ENCODE data around the gene CUL4A. TPM values are rescaled to one million over a fixed set of nuclear protein-coding genes. Genes with fewer than 3 reads are reported as not detected.

The CUL4A gene
- total RNA-seq, 1 donor from 2014 or later = 81.3 TPM

DNA sequence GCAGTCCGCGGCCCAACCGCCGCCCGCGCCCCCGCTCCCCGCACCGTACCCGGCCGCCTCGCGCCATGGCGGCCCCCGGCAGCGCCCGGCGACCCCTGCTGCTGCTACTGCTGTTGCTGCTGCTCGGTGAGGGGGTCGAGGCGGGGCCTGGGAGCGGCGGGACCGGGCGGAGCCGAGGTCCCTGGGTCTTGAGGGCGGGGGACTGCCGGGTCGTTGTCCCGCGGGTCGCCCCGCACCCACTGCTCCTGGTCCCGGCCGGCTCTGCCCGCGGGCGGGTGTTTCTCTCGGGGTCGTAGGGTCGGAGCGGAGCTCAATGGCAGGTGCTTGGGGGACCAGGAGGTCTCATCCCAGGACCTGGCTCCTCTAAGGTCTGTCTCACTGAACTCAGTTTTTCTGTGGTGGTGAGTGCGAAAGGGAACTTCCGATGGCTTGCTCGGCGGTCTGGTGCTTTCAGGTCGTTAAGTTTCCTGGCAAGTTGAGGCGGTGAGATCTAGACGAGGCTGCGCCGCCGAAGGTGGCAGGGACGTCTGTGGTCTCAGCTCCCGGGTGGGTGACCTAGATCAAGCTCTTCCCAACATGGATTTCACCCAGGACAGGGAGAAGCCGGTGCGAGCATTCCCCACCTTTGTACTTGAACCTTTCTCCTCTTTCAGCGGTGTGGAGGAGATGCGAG lies 88.1 kb downstream of the CUL4A start:
- Mint-ChIP-seq H3K4me3 (ENCODE audit: unreplicated experiment) (peak overlapping the region; percentile 93), H3K27me3 (ENCODE audit: low read depth, unreplicated experiment) (peaks cover 13% of the 10 kb centered on the region), H3K4me1 (ENCODE audit: low read depth, unreplicated experiment) (peaks cover 3% of the 10 kb centered on the region), H3K9me3 (ENCODE audit: unreplicated experiment) (peaks cover 4% of the 10 kb centered on the region), H3K36me3 (ENCODE audit: low read depth, unreplicated experiment) (no peaks in the 10 kb centered on the region), H3K27ac (ENCODE audit: unreplicated experiment) (peak overlapping the region; percentile 90)
- H3K79me2 ChIP-seq (ENCODE audit: insufficient read depth, low read length) = peaks cover 61% of the 10 kb centered on the region
- peak overlapping the region; percentile 77 for H3K27ac ChIP-seq (ENCODE audit: low read depth, low read length)
- DNase-seq (ENCODE audit: low read depth) = no peak
- peaks cover 11% of the 10 kb centered on the region for H3K4me1 ChIP-seq (ENCODE audit: insufficient read depth, low read length)
- peak overlapping the region; percentile 98 for H3K9ac ChIP-seq (ENCODE audit: low read length)
- FAIRE-seq = no peak
- no peaks in the 10 kb centered on the region for H3K9me3 ChIP-seq (ENCODE audit: insufficient read depth, low read depth, low read length)
- H3K27me3 ChIP-seq (ENCODE audit: insufficient read depth, low read length) = no peaks in the 10 kb centered on the region
- no peaks in the 10 kb centered on the region for H3K36me3 ChIP-seq (ENCODE audit: insufficient read depth, low read length)
- peak overlapping the region; percentile 72 for H2AFZ ChIP-seq (ENCODE audit: low read depth, low read length)
- no peak for TF ChIP-seq EZH2 (IDR thresholded peaks at IDR 0.05; ENCODE audit: insufficient read depth, low read length)
- TF ChIP-seq, protein P1, sequence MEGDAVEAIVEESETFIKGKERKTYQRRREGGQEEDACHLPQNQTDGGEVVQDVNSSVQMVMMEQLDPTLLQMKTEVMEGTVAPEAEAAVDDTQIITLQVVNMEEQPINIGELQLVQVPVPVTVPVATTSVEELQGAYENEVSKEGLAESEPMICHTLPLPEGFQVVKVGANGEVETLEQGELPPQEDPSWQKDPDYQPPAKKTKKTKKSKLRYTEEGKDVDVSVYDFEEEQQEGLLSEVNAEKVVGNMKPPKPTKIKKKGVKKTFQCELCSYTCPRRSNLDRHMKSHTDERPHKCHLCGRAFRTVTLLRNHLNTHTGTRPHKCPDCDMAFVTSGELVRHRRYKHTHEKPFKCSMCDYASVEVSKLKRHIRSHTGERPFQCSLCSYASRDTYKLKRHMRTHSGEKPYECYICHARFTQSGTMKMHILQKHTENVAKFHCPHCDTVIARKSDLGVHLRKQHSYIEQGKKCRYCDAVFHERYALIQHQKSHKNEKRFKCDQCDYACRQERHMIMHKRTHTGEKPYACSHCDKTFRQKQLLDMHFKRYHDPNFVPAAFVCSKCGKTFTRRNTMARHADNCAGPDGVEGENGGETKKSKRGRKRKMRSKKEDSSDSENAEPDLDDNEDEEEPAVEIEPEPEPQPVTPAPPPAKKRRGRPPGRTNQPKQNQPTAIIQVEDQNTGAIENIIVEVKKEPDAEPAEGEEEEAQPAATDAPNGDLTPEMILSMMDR (IDR thresholded peaks at IDR 0.05; ENCODE audit: insufficient read depth, low read depth, low read length) = no peak
- peak overlapping the region; percentile 95 for H3K4me2 ChIP-seq (ENCODE audit: low read length)
- peaks cover 32% of the 10 kb centered on the region for H4K20me1 ChIP-seq (ENCODE audit: insufficient read depth, low read length)
- peak overlapping the region; percentile 97 for H3K4me3 ChIP-seq (ENCODE audit: insufficient read depth, low read depth, low read length)

DNA sequence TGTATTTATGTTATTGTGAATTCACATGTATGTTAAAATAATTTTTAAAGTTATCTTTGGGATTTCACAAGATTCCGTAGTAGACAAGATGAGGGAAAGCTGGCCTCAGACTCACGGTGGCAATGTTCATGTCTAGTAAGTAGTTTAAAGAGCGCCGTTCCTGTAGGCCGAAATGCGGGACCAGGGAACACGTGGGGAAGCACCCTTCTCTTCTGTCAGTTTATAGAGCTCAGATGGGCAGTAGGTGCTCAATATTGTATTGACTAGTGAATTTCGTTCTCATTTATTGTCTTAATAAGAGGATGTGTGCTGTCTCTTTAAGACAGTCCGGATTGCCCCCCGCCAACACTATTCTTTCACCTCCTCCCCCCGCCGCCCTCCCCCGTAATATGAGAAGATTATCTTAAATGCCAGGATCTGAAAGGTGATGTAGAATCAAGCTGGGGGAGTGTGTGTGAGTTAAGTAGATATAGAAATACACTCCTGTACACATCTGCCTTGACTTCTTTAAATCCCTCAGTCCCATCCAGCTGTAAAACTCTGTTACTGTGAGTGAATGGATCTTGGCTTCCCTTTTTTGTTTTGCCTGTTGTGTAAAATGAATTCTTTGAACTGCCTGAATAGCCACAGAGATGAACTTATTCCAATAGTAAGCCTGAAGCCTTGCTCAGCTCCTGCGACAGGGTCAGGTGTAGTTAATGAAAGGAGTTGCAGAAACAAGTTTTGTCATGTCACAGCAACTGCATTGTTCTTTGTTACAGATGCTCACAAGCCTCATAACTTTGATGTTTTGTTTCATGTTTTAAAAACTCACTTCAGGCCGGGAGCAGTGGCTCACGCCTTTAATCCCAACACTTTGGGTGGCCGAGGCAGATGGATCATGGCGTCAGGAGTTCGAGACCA lies 88.9 kb downstream of the CUL4A start:
- H3K9me3 ChIP-seq (ENCODE audit: insufficient read depth, low read depth, low read length) = no peaks in the 10 kb centered on the region

More for the DNA sequence above, 88.9 kb downstream of the CUL4A start:
- peak overlapping the region; percentile 97 for H3K4me3 ChIP-seq (ENCODE audit: insufficient read depth, low read depth, low read length)
- Mint-ChIP-seq H3K27me3 (ENCODE audit: low read depth, unreplicated experiment) (peaks cover 10% of the 10 kb centered on the region), H3K9me3 (ENCODE audit: unreplicated experiment) (peaks cover 4% of the 10 kb centered on the region), H3K4me3 (ENCODE audit: unreplicated experiment) (peak overlapping the region; percentile 93), H3K27ac (ENCODE audit: unreplicated experiment) (peak overlapping the region; percentile 90), H3K4me1 (ENCODE audit: low read depth, unreplicated experiment) (peaks cover 8% of the 10 kb centered on the region), H3K36me3 (ENCODE audit: low read depth, unreplicated experiment) (peaks cover 2% of the 10 kb centered on the region)
- H3K27ac ChIP-seq (ENCODE audit: low read depth, low read length) = peak overlapping the region; percentile 77
- H4K20me1 ChIP-seq (ENCODE audit: insufficient read depth, low read length) = peaks cover 40% of the 10 kb centered on the region
- peaks cover 11% of the 10 kb centered on the region for H3K4me1 ChIP-seq (ENCODE audit: insufficient read depth, low read length)
- H2AFZ ChIP-seq (ENCODE audit: low read depth, low read length) = no peak overlapping the region
- H3K9ac ChIP-seq (ENCODE audit: low read length) = peak overlapping the region; percentile 98
- H3K36me3 ChIP-seq (ENCODE audit: insufficient read depth, low read length) = no peaks in the 10 kb centered on the region
- DNase-seq (ENCODE audit: low read depth) = no peak
- H3K4me2 ChIP-seq (ENCODE audit: low read length) = peak overlapping the region; percentile 95
- no peak for FAIRE-seq
- TF ChIP-seq EZH2 (IDR thresholded peaks at IDR 0.05; ENCODE audit: insufficient read depth, low read length) = no peak
- TF ChIP-seq, protein P1 (IDR thresholded peaks at IDR 0.05; ENCODE audit: insufficient read depth, low read depth, low read length) = no peak
- H3K79me2 ChIP-seq (ENCODE audit: insufficient read depth, low read length) = peaks cover 69% of the 10 kb centered on the region
- no peaks in the 10 kb centered on the region for H3K27me3 ChIP-seq (ENCODE audit: insufficient read depth, low read length)
